KOPT-K1 (cell line): ENCODE data around the gene KIAA1210.

Experiments
- H3K27ac ChIP-seq: fragments of 200-600 bp; sonication (generic); 2 replicates; pipeline ENCODE4 v1.5.1; 2016; ENCODE audit warnings: antibody characterized with exemption, mild to moderate bottlenecking, low read depth, low read length; ENCODE audit not compliant: poor library complexity, severe bottlenecking
- H3K36me3 ChIP-seq: fragments of 200-600 bp; sonication (generic); 2 replicates; pipeline ENCODE4 v1.5.1; 2017; ENCODE audit warnings: antibody characterized with exemption, mild to moderate bottlenecking, low read length, moderate library complexity; ENCODE audit not compliant: insufficient read depth
- H3K9me3 ChIP-seq: fragments of 200-600 bp; sonication (generic); 2 replicates; pipeline ENCODE4 v1.5.1; 2017; ENCODE audit warnings: antibody characterized with exemption, low read length, mild to moderate bottlenecking; ENCODE audit not compliant: insufficient read depth, poor library complexity, severe bottlenecking

KIAA1210 gene

DNA sequence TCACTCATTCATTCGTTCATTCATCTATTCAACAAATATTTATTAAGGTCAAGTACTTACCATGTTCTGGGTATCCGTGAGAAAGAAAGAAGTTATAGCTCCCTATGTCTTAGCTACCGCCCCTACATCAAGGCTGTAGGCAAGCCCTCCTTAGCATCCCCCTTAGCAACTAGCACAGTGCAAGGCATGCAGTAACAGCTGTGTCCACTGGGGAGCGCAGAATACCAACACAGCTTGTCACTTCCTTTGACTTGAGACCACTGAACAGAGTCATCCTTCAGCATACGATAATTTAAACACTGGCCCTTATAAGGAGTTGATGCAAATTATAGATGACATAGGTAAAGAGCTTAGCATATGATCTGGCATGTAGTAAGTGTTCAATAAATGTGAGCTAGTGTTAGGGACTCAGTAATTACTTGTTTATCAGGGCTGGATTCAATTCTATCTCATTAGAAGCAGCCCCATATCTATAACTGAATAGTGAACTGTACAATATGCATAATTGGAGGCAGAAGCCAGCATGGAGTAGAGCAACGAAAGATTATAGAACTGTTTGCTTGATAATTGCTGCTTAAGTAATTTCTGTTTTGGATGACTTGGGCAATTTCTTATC lies 8.7 kb downstream of the KIAA1210 start:
- H3K9me3 ChIP-seq: no peaks in the 10 kb centered on the region
- no peaks in the 10 kb centered on the region for H3K36me3 ChIP-seq
- H3K27ac ChIP-seq: no peak overlapping the region

DNA sequence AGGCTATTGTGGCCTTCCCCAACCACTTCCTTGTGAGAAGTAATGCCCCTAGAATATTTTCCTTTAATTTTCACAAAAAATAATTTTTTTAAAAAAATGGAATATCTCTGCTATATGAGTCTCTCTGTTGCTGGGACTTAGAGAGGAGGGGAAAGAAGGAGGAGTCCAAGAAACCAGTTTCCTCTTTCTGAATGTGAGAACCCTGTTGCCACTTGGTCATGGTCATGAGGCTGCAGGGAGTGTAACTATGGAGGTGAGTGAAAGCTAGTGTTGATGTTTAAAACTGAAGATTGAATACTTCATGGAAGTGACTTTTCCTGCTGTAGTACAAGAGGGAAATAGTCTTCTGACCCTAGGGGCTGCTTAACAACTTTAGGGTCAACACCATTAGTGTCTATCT lies 20.4 kb downstream of the KIAA1210 start:
- Histone ChIP-seq H3K36me3 (no peaks in the 10 kb centered on the region), H3K9me3 (no peaks in the 10 kb centered on the region), H3K27ac (no peak overlapping the region)

- H3K36me3 ChIP-seq: no peaks in the 10 kb centered on the region
- no peaks in the 10 kb centered on the region for H3K9me3 ChIP-seq
- no peak overlapping the region for H3K27ac ChIP-seq
These were observed 21.8 kb downstream of the KIAA1210 start for GRCh38 chrX:119105826-119106225.

- no peak overlapping the region for H3K27ac ChIP-seq
- H3K9me3 ChIP-seq: no peaks in the 10 kb centered on the region
- H3K36me3 ChIP-seq: no peaks in the 10 kb centered on the region
These were observed 26.4 kb downstream of the KIAA1210 start for GRCh38 chrX:119101168-119101567.

GRCh38 chrX:119095936-119096335 lies 31.7 kb downstream of the KIAA1210 start:
- no peak overlapping the region for H3K27ac ChIP-seq
- H3K9me3 ChIP-seq: no peaks in the 10 kb centered on the region
- H3K36me3 ChIP-seq: no peaks in the 10 kb centered on the region

DNA sequence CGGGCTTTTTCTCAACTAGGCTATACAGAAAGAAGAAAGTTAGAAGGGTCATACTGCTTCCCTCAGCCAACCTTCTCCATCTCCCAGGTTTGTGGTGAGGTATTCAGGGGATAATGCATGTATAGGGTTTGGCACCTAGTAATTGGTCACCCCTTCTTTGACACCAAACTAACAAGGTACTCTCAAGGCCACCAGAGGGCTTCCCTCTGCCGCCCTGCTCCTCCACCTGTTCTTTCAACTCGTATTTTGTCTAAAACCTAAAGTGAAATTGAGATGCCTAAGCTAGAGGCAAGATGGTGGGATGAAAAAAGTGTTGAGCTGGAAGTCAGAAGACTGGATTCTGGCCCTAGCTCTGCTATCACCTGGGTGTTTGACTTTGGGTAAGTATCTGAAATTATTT lies 32.8 kb downstream of the KIAA1210 start:
- no peak overlapping the region for H3K27ac ChIP-seq
- H3K9me3 ChIP-seq: no peaks in the 10 kb centered on the region

GRCh38 chrX:119093991-119094735 lies 33.4 kb downstream of the KIAA1210 start:
- no peaks in the 10 kb centered on the region for H3K9me3 ChIP-seq
- no peak overlapping the region for H3K27ac ChIP-seq

More for the DNA sequence above, 32.8 kb downstream of the KIAA1210 start:
- no peaks in the 10 kb centered on the region for H3K36me3 ChIP-seq

DNA sequence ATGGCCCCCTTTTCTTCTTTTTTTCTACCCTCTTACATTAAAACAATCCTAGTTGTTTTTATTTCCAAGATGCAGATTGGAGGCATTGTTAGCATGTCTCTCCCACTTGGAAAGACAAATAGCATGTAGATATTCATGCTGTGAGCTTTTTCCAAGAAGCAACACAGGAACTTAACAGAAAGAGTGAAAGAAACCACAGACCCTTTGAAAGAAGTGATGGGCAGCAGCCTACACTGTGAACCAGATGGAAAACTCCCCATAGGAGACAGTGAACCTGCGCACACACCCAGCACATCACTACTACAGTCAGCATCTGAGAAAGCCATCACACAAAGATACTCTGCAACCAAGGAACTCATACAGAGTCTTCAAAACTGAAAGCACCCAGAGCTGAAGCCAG lies 37.0 kb downstream of the KIAA1210 start:
- H3K27ac ChIP-seq: no peak overlapping the region
- H3K9me3 ChIP-seq: no peaks in the 10 kb centered on the region
- H3K36me3 ChIP-seq: no peaks in the 10 kb centered on the region

More at GRCh38 chrX:119093991-119094735, 33.4 kb downstream of the KIAA1210 start:
- H3K36me3 ChIP-seq: no peaks in the 10 kb centered on the region

GRCh38 chrX:119089619-119090018 lies 38.0 kb downstream of the KIAA1210 start:
- Histone ChIP-seq H3K27ac (no peak overlapping the region), H3K36me3 (no peaks in the 10 kb centered on the region), H3K9me3 (no peaks in the 10 kb centered on the region)

DNA sequence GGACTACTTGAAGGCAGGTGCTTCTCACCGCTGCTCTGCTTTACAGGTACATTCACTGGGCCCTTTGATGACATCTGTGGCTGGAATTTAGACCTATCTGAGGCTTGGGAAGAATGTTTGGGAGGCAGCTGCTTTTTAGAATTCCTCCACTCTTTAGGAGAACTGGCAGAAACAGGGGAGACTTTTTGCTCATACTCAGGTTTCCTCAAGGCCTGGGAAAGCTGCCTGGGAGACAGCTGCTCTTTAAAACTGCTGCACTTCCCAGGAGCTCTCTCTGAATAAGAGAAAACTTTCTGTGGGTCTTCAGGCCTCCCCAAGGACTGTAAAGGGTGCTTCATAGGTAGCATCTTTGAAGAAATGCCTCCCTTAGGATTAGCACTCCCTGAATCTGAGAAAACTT lies 40.5 kb downstream of the KIAA1210 start:
- Histone ChIP-seq H3K36me3 (no peaks in the 10 kb centered on the region), H3K27ac (no peak overlapping the region), H3K9me3 (no peaks in the 10 kb centered on the region)

DNA sequence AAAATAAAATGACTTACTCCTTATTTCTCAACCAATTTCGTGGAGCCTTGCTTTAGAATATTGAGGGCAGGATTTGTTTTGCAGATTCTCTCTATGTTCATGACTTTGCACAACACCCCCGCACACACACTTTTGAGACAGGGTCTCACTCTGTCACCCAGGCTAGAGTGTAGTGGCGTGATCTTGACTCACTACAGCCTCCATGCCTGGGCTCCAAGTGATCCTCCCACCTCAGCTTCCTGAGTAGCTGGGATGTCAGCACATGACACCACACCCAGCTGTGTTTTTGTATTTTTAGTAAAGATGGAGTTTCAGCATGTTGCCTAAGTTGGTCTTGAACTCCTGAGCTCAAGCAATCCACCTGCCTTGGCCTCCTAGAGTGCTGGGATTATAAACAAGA lies 42.8 kb downstream of the KIAA1210 start:
- no peaks in the 10 kb centered on the region for H3K36me3 ChIP-seq
- H3K9me3 ChIP-seq: no peaks in the 10 kb centered on the region
- H3K27ac ChIP-seq: no peak overlapping the region

- Histone ChIP-seq H3K9me3 (no peaks in the 10 kb centered on the region), H3K27ac (no peak overlapping the region), H3K36me3 (no peaks in the 10 kb centered on the region)
These were observed 45.3 kb downstream of the KIAA1210 start for GRCh38 chrX:119082278-119082677.

DNA sequence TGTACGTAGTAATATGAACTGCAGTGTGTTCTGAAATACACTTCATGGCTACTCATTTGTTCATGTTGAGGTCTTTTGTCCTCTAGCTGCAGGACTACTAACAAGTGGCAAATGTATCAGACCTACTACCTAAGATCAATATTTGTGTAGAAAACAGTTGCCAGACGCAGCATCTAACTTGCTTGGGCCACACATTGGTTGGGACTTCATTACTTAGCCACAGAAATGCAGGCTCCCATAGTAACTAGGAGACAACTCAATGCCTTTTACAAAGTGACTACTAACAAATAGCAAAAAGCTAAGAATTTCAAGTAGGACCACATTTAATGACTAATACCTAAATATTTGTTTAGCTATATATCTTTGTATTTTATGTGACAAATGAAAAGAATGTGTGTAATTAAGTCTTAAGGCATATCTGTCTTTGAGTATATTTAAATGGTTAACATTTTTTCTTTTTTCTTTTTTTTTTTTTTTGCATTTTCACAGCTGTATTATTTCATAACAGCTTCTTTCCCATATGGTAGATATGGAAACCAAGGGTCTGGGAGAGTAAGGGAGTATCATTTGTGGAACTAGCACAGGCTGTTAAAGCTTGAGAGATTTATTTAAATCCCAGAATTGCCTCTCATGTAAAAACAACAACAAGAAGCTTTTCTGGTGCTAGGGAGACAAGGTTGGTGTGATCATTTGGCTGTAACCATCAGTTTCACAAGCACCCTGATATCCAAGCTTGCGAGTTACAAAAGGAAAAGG lies 52.2 kb downstream of the KIAA1210 start:
- Histone ChIP-seq H3K9me3 (no peaks in the 10 kb centered on the region), H3K27ac (no peak overlapping the region), H3K36me3 (no peaks in the 10 kb centered on the region)

GRCh38 chrX:119073911-119074310 lies 53.7 kb downstream of the KIAA1210 start:
- Histone ChIP-seq H3K36me3 (no peaks in the 10 kb centered on the region), H3K9me3 (no peaks in the 10 kb centered on the region), H3K27ac (no peak overlapping the region)

GRCh38 chrX:119073200-119073905 lies 54.3 kb downstream of the KIAA1210 start:
- Histone ChIP-seq H3K9me3 (no peaks in the 10 kb centered on the region), H3K27ac (no peak overlapping the region), H3K36me3 (no peaks in the 10 kb centered on the region)
